GM19239 (cell line): ENCODE results near the gene CLPX.
A peak's percentile ranks its signal among the peaks of the same experiment; 100 is the strongest.
"Not testable (repeated sequence)": the region's sequence is repeated elsewhere in the genome, so short reads cannot be mapped to it uniquely, and the experiment has no call there.

Source experiments
- DNase-seq: peaks from one replicate; pipeline ENCODE4 v3.0.0; 2011; ENCODE audit warnings: low spot score; ENCODE audit not compliant: insufficient read length
- FAIRE-seq: peaks from 2 replicates; lab custom pipeline; 2011; peaks lifted over from hg19 to GRCh38; lab: Jason Lieb, UNC

The CLPX gene

GRCh38 chr15:65207280-65207840, 22.2 kb upstream of the CLPX start:
- no peak for FAIRE-seq
- DNase-seq: no peak

DNA sequence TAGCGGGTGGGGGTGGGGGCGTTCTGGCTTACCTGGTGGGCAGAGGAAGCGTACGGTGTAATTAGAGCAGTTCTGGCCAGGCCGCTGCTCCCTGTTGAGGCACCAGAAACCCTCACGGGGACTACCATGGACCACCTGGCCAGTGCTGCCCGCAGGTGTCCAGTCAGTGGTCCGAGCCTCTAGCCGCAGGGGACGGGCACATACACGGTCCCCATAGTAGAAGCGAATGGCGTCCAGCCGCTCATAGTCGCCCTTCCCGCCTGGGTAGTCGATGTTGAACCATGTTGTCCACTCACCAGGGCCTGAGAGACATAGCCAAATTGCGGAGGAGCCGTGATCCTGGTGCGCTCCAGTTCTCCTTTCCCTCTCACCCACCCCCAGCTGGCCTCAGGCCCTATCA, 21.6 kb upstream of the CLPX start:
- no peak for FAIRE-seq
- no peak for DNase-seq

DNA sequence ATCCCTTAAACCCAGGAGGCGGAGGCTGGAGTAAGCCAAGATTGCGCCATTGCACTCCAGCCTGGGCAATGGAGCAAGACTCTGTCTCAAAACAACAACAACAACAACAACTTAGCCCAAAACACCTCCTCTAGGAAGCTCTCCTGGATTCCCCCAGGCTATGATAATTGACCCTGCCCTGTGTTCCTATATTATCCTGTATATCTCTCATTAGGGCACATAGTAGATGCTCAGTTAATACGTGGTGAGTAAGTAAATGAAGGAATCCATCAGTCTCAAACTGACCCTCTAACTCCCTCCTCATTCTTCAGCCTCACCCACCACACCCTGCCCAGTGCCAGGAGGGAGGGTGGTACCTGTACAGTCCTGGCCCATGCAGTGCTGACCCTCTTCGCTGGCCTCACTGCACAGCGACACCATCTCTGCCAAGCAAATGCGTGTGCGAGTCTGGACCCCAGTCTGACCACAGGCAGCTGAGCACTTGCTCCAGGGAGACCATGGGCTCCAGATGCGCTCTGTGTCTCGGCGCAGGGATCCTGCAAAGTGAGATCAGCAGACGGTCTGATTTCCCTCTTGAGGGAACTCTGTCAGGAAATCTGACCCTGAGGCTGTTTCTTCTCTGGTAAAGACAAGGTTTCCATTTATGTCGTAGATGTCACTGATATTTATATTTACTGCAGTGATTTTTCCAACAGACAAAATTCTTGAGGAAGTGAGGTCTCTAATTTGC, 20.0 kb upstream of the CLPX start:
- FAIRE-seq: no peak
- DNase-seq: no peak

- FAIRE-seq (no peak), DNase-seq (no peak)
Measured at GRCh38 chr15:65204236-65204930, 19.2 kb upstream of the CLPX start.

DNA sequence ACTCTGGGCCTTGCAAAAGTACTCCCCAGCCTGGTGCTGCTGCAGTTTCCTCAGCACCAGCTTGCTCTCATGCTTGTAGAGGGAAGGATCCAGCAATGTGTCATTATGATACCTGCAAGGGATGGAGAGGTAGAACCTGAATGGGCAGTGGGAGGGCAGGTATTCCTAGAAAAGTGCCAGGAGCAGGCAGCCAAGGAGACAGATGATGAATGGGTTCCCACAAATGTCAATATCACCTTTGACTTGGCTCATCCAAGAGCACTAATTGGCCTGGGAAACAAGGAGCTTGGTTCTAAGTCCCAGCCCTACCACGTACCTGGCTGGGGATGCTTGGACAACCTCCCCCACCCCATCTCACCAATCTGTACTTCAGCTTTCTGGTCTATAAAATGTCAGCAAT, 16.8 kb upstream of the CLPX start:
- FAIRE-seq (no peak), DNase-seq (no peak)

- DNase-seq (no peak), FAIRE-seq (no peak)
Measured at GRCh38 chr15:65198571-65198970, 13.4 kb upstream of the CLPX start.

DNA sequence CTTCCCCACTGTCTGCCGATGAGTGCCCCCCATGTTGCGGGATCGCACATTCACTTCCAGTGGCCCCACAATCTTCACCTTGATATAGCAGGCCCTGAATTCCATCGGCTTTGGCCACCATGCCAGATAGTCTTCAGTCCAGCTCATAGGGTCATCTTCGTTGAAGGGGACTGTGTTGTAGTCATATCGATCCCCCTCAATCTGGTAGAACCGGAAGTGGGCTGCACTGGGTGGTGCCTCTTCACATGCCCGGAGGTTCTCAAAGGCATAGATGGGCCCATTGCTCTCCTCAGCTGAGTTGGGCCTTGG, 12.1 kb upstream of the CLPX start:
- DNase-seq: no peak
- FAIRE-seq: no peak

DNA sequence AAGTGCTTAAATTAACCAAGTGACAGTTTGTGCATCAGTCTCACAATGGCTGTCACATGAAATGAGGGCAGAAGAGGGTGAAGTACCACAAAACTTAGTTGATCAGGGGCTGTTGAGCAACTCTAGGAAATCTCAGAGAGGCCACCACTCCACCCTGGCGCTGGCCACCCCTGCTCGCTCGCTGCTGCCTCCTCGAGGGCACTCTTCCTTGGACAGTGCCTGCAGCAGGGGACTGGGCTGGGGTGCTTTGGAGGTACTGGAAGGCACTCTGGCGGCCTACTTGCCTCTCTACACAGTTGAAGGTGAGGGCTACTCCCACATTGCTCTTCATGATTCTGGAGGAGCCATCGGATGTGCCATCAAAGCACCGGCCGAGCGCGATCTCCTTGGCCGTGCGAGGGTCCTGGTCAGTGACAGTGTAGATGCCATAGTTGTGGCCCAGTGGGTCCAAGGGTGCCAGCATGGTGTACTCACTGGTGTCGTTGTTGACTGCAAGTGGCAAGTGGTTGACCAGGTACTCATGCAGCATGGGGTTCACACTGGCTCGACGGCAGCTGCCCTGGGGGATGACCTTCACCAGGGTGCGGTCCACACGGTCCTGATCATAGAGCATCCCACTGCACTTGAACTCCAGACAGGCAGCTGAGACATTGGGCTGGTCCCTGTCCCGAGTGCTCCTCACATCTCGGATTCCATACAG, 11.6 kb upstream of the CLPX start:
- DNase-seq (no peak), FAIRE-seq (no peak)

DNA sequence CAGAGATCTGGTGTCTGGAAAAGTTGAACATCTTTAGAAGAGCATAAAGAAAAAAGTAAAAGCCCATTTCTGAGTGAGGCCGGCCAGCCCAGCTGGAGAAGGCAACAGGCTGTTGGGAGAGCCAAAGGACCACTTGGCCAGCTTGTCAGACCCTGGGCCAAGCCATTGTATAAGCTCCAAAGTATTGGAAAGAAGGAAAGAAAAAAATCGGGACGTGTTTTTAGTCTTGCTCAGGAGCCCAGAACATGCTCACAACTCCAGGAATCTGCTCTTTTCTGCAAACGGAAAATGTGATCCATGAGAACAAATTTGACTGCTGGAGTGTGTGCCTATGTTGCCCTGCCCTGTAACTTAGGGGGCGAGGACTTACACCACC, 10.4 kb upstream of the CLPX start:
- DNase-seq: no peak
- no peak for FAIRE-seq

GRCh38 chr15:65194826-65195547, 9.8 kb upstream of the CLPX start:
- FAIRE-seq (no peak), DNase-seq (no peak)

DNA sequence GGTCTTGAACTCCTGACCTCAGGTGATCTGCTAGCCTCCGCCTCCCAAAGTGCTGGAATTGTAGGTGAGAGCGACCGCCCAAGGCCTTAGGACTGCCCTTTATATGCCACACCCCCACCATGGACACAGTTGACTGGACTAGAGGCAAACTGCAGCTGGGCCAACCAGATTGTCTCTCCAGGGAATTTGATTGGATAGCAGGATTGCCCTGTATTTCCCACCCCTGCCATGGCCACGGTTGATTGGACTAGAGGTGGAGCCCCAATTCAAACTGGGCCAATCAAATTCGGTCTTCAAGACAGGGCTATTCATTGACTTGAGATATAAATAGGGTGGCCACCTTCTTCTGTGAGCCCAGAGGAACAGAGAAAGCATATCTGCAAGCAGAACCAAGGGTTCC, 6.9 kb upstream of the CLPX start:
- FAIRE-seq (no peak), DNase-seq (no peak)

GRCh38 chr15:65189102-65189740, 4.1 kb upstream of the CLPX start:
- FAIRE-seq (peak; percentile 71), DNase-seq (no peak)

DNA sequence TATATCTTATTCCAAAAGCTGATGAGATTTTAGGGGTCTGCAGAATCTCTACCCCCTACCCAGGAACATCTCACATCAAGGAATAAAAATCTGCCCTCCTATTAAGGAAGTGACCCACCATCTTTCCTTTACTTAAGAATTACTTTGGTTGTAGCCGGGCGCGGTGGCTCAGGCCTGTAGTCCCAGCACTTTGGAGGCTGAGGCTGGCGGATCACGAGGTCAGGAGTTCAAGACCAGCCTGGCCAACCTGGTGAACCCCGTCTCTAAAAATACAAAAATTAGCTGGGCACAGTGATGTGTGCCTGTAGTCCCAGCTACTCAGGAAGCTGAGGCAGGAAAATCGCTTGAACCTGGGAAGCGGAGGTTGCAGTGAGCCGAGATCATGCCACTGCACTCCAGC, 3.3 kb upstream of the CLPX start:
- FAIRE-seq, DNase-seq: not testable (repeated sequence)

DNA sequence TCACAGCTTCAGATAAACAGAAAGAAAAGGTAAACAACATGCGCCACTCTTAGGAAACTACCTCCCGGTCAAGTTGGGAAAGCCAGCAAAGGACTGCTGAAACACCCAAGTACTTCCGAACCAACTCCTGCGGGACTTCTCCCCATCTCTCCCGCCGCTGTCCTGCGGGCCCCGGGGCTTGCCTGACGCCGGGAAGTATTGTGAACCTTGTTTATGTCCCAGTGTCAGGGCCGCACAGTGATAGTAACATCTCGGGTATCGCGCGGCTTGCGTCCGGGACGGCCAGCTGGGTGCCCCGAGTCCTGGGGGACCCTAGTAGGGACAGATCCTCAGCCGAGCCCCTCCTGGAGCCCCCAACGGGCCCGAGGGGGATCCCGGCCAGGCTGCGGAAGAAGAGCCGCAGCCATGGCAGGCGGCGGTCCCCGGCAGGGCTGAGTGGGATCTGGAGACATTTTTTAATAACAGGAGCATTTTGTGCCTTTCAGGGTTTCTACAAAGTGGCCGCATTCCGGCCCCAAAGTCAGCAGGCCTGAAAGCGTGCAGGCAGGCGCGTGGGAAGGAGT, 756 bp downstream of the CLPX start:
- peak; percentile 8 for FAIRE-seq
- no peak for DNase-seq

- peak; percentile 56 for FAIRE-seq
- no peak for DNase-seq
Measured at GRCh38 chr15:65183865-65184159, 1.3 kb downstream of the CLPX start.

DNA sequence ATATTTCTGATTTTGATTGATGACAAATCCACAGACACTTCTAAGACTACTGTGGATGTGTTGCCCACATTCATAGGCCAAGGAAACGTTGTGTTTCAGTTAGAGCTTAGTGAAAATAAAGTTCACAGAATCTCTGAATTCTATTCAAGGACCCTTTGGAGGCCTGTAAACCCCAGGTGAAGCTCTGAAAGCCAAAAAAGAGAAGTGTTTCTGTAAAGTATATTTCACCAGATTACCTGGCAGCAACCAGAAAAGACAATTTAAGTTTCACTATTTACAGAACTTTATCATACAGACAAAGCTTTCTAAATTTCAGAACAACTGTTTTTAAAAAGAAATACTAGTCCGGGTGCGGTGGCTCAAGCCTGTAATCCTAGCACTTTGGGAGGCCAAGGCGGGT, 2.6 kb downstream of the CLPX start:
- FAIRE-seq (peak; percentile 68), DNase-seq (no peak)

GRCh38 chr15:65181582-65182353, 3.4 kb downstream of the CLPX start:
- DNase-seq, FAIRE-seq: not testable (repeated sequence)

DNA sequence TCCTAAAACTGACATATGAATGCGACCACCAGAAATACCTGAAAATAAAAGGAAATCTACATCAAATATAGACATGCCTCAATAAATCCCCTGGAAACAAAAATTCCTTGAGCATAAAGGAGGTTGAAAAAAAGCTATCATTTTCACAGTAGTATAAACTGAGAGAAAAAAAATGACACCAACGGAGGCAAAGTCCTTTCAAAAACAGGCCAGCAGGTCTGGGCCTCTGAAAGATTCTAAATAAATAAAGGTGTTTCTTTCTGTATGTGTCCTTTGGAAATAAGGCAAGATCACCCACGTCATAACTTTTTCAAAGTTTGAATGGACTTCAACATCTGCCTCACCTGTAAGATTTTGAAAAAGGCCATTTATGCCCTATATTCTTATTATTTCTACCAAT, 5.0 kb downstream of the CLPX start:
- FAIRE-seq (no peak), DNase-seq (no peak)

DNA sequence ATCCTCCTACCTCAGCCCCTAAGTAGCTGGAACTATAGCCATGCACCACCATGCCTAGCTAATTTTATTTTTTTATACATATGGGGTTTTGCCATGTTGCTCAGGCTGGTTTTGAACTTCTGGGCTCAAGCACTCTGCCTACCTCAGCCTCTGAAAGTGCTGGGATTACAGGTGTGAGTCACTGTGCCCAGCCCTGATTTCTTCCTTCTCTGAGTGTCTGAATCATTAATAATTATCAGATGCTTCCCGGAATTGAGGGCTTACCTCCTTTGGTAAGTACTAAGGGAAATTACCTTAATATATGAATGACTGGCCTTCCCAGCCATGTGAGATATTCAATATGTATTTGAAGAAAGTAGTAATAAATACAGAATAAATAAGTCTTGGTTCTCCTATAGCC, 7.2 kb downstream of the CLPX start:
- no peak for FAIRE-seq
- no peak for DNase-seq
